ENCODE data around the gene SENP3. TPM values are rescaled to one million over a fixed set of nuclear protein-coding genes. Genes with fewer than 3 reads are reported as not detected.

Gene SENP3
- total RNA-seq, 3 donors from 2014 or later, result 27.9 to 60.2 (median 37.7) TPM

- no peak for TF ChIP-seq CTCF (IDR thresholded peaks at IDR 0.05)
- intact Hi-C loops (cut with DNase I, micrococcal nuclease), result no loop called here
Measured at GRCh38 chr17:7541074-7541621, 20.6 kb upstream of the SENP3 start.

GRCh38 chr17:7544911-7545310, 16.8 kb upstream of the SENP3 start:
- intact Hi-C loops (cut with DNase I, micrococcal nuclease), result no loop called here
- ATAC-seq, result no peak

More at GRCh38 chr17:7541074-7541621, 20.6 kb upstream of the SENP3 start:
- no peak for DNase-seq
- H3K4me3 ChIP-seq, result no peak overlapping the region
- no peaks in the 10 kb centered on the region for H3K4me1 ChIP-seq (ENCODE audit: low read depth)
- H3K9me3 ChIP-seq, result peaks cover 16% of the 10 kb centered on the region
- no peak for ATAC-seq
- H3K36me3 ChIP-seq (ENCODE audit: low read depth), result no peaks in the 10 kb centered on the region

GRCh38 chr17:7548585-7549400, 12.9 kb upstream of the SENP3 start, which contains the start of gene TNFSF12:
Gene TNFSF12 (plus strand): TSS chr17:7549058. CDS start chr17:7549154, 96 bp downstream.
- peak within 1 kb of the TSS; percentile 29 for H3K4me3 ChIP-seq
- peaks cover 4% of the 10 kb centered on the region for H3K4me1 ChIP-seq (ENCODE audit: low read depth)
- peak; percentile 75 to 83 (median 80) for DNase-seq
- TF ChIP-seq CTCF (IDR thresholded peaks at IDR 0.05), result no peak
- peak; percentile 81 for ATAC-seq
- no peaks in the 10 kb centered on the region for H3K9me3 ChIP-seq
- no peaks in the 10 kb centered on the region for H3K36me3 ChIP-seq (ENCODE audit: low read depth)
- intact Hi-C loops (cut with DNase I, micrococcal nuclease), result no loop called here

More at GRCh38 chr17:7544911-7545310, 16.8 kb upstream of the SENP3 start:
- no peak for DNase-seq
- Histone ChIP-seq H3K4me1 (ENCODE audit: low read depth) (peaks cover 4% of the 10 kb centered on the region), H3K9me3 (no peaks in the 10 kb centered on the region), H3K4me3 (no peak overlapping the region), H3K36me3 (ENCODE audit: low read depth) (no peaks in the 10 kb centered on the region)
- TF ChIP-seq CTCF (IDR thresholded peaks at IDR 0.05), result no peak

GRCh38 chr17:7549401-7550055, 12.2 kb upstream of the SENP3 start:
- H3K4me1 ChIP-seq (ENCODE audit: low read depth), result peaks cover 4% of the 10 kb centered on the region
- H3K36me3 ChIP-seq (ENCODE audit: low read depth), result no peaks in the 10 kb centered on the region
- H3K4me3 ChIP-seq, result peak overlapping the region; percentile 29
- intact Hi-C loops (cut with DNase I, micrococcal nuclease), result no loop called here
- no peak for TF ChIP-seq CTCF (IDR thresholded peaks at IDR 0.05)
- no peaks in the 10 kb centered on the region for H3K9me3 ChIP-seq
- DNase-seq (peak; percentile 60 to 82 (median 70)), ATAC-seq (peak; percentile 78)

GRCh38 chr17:7550344-7550743, 11.4 kb upstream of the SENP3 start:
- H3K36me3 ChIP-seq (ENCODE audit: low read depth), result no peaks in the 10 kb centered on the region
- no peaks in the 10 kb centered on the region for H3K9me3 ChIP-seq
- H3K4me1 ChIP-seq (ENCODE audit: low read depth), result peaks cover 4% of the 10 kb centered on the region
- no peak for TF ChIP-seq CTCF (IDR thresholded peaks at IDR 0.05)
- intact Hi-C loops (cut with DNase I, micrococcal nuclease), result no loop called here
- DNase-seq (no peak), ATAC-seq (no peak)
- H3K4me3 ChIP-seq, result no peak overlapping the region
